Measurements from ENCODE around the gene SLC40A1.

SLC40A1 gene

GRCh38 chr2:189538402-189538801 is 42.2 kb downstream of the SLC40A1 start:
- POLR2A ChIA-PET (ENCODE audit: low non-redundant PET), result no interaction called here

GRCh38 chr2:189536830-189537229 is 43.8 kb downstream of the SLC40A1 start:
- CTCF ChIA-PET, result interaction anchor here (0.6 kb wide), 1 partner anchor 965 kb away, joined by 3 read pairs; no protein-coding TSS in a partner anchor
- TF ChIP-seq CTCF (conservative IDR thresholded peaks at IDR 0.05; ENCODE audit: low read depth), result no peak
- no peak for DNase-seq (ENCODE audit: low spot score)
- no peak overlapping the region for H3K27ac ChIP-seq
- POLR2A ChIA-PET (ENCODE audit: low non-redundant PET), result no interaction called here

More at GRCh38 chr2:189538402-189538801, 42.2 kb downstream of the SLC40A1 start:
- H3K27ac ChIP-seq, result no peak overlapping the region
- DNase-seq (ENCODE audit: low spot score), result no peak
- CTCF ChIA-PET, result no interaction called here
- no peak for TF ChIP-seq CTCF (conservative IDR thresholded peaks at IDR 0.05; ENCODE audit: low read depth)

GRCh38 chr2:189534854-189535832 is 45.4 kb downstream of the SLC40A1 start:
- peak; percentile 8 for DNase-seq (ENCODE audit: low spot score)
- H3K27ac ChIP-seq, result no peak overlapping the region
- ChIA-PET POLR2A (ENCODE audit: low non-redundant PET) (no interaction called here), CTCF (no interaction called here)
- no peak for TF ChIP-seq CTCF (conservative IDR thresholded peaks at IDR 0.05; ENCODE audit: low read depth)

GRCh38 chr2:189533288-189534035 is 47.1 kb downstream of the SLC40A1 start:
- no peak for DNase-seq (ENCODE audit: low spot score)
- no peak for TF ChIP-seq CTCF (conservative IDR thresholded peaks at IDR 0.05; ENCODE audit: low read depth)
- CTCF ChIA-PET, result interaction anchor here (0.6 kb wide), 1 partner anchor 21 kb away, joined by 3 read pairs; no protein-coding TSS in a partner anchor
- H3K27ac ChIP-seq, result no peak overlapping the region
- POLR2A ChIA-PET (ENCODE audit: low non-redundant PET), result no interaction called here

GRCh38 chr2:189530965-189531637 is 49.5 kb downstream of the SLC40A1 start:
- ChIA-PET POLR2A (ENCODE audit: low non-redundant PET) (no interaction called here), CTCF (interaction anchor here (0.7 kb wide), 1 partner anchor 73 kb away, joined by 3 read pairs; no protein-coding TSS in a partner anchor)
- no peak for DNase-seq (ENCODE audit: low spot score)
- TF ChIP-seq CTCF (conservative IDR thresholded peaks at IDR 0.05; ENCODE audit: low read depth), result no peak
- no peak overlapping the region for H3K27ac ChIP-seq

GRCh38 chr2:189528617-189529016 is 52.0 kb downstream of the SLC40A1 start:
- ChIA-PET CTCF (no interaction called here), POLR2A (ENCODE audit: low non-redundant PET) (no interaction called here)
- DNase-seq (ENCODE audit: low spot score), result no peak
- TF ChIP-seq CTCF (conservative IDR thresholded peaks at IDR 0.05; ENCODE audit: low read depth), result no peak
- no peak overlapping the region for H3K27ac ChIP-seq

Measured in RWPE1 (cell line).